ENCODE results near the gene SCN8A.
A peak's percentile ranks its signal among the peaks of the same experiment; 100 is the strongest.

Gene SCN8A

DNA sequence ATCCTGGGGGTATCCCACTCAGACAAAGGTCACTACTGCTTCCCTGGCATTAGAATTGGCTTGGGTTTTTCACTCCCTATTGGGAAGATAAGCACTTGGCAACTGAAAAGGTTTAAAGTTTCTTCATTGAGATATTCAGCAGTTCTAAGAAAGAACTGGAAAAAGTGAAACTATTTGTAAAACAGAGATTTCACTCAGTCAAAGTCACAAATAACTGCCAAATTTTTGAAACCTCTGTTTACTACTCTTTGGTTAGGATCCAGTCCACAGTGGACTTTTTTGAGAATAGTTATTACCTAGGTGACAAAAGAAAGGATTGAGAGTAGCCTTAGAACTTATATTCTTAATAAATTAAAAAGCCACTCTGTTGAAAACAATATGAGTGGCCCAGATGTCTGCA is 172.7 kb downstream of the SCN8A start:
- no peak for DNase-seq (ENCODE audit: extremely low read depth, low read depth)
- TF ChIP-seq, protein P1, sequence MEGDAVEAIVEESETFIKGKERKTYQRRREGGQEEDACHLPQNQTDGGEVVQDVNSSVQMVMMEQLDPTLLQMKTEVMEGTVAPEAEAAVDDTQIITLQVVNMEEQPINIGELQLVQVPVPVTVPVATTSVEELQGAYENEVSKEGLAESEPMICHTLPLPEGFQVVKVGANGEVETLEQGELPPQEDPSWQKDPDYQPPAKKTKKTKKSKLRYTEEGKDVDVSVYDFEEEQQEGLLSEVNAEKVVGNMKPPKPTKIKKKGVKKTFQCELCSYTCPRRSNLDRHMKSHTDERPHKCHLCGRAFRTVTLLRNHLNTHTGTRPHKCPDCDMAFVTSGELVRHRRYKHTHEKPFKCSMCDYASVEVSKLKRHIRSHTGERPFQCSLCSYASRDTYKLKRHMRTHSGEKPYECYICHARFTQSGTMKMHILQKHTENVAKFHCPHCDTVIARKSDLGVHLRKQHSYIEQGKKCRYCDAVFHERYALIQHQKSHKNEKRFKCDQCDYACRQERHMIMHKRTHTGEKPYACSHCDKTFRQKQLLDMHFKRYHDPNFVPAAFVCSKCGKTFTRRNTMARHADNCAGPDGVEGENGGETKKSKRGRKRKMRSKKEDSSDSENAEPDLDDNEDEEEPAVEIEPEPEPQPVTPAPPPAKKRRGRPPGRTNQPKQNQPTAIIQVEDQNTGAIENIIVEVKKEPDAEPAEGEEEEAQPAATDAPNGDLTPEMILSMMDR (IDR thresholded peaks at IDR 0.05; ENCODE audit: low read depth, low read length, missing control alignments): no peak
- no peak overlapping the region for H3K4me3 ChIP-seq (replicated peaks; ENCODE audit: low read depth, low read length)

DNA sequence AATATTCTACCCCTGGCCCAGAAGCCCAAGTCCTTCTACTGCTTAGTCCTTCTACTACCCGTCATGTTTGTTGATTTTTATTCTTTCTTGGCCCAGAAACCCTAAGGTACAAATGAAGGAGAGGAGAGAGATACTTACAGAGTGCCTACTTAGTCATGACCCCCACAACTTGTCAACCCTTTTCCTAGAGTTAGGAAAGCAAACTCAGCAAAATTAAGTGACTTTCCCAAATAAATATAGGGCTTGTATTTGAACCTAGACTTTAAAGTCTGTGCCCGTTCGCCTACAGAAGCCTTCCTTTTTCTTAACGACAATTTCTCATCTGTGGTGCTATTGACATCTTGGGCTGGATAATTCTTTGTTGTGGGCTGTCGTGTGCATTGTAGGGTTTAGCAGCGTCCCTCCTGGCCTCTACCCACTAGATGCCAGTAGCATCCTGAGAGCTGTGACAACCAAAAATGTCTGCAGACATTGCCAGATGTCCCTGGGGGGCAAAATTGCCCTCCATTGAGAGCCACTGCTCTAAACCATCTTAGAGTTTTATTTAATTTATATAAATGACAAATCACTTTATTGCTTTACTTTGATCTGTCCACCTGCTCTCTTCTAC is 175.1 kb downstream of the SCN8A start:
- TF ChIP-seq, protein P1 (IDR thresholded peaks at IDR 0.05; ENCODE audit: low read depth, low read length, missing control alignments): no peak
- no peak overlapping the region for H3K4me3 ChIP-seq (replicated peaks; ENCODE audit: low read depth, low read length)
- no peak for DNase-seq (ENCODE audit: extremely low read depth, low read depth)

DNA sequence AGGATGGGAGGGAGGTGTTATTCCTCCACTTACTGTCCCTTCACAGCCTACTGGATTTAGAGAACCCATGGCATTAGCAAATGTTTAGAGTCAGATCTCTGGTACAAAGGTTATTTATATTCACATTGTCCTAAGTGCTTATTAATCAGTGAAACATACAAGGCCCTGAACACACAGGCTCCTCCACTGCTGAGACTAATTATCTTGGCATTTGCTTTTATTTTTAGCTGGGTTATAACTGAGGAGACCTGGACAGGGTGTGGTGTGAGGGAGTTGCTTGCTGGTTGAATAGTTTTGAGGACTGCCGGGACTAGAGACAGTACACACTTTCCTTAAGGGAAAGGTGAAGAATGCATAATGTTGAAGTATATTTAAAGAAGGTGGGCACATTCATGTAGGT is 180.0 kb downstream of the SCN8A start:
- no peak overlapping the region for H3K4me3 ChIP-seq (replicated peaks; ENCODE audit: low read depth, low read length)
- TF ChIP-seq, protein P1 (IDR thresholded peaks at IDR 0.05; ENCODE audit: low read depth, low read length, missing control alignments): no peak
- no peak for DNase-seq (ENCODE audit: extremely low read depth, low read depth)

DNA sequence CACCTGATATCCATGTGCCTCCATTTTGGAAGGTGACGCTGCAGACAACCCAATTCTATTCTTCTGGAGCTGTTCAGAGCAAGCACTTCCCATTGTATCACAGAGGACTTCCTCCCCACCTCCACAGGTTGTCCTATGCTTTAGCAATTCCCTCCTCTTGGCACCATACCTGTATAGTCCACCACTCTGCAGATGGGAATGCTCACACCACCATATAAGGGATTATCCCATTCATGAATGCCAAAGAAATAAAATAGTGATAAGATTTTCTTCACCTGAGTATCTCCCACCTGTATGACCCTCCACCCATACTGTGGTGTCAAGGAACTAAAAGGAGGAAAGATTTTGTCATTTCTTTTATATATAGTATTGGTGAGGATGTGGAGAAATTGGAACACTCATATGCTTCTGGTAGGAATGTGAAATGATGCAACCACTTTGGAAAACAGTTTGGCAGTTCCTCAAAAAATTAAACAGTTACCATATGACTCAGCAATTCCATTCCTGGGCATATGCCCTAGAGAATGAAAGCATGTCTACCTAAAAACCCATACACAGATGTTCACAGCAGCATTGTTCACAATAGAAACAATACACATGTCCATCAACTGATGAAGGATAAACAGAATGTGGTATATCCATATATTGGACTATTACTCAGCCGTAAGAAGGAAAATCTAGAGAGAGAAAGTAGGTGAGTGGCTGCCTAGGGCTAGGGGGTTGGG is 182.3 kb downstream of the SCN8A start:
- peak; percentile 59 for DNase-seq (ENCODE audit: extremely low read depth, low read depth)
- no peak overlapping the region for H3K4me3 ChIP-seq (replicated peaks; ENCODE audit: low read depth, low read length)
- TF ChIP-seq, protein P1 (IDR thresholded peaks at IDR 0.05; ENCODE audit: low read depth, low read length, missing control alignments): no peak

DNA sequence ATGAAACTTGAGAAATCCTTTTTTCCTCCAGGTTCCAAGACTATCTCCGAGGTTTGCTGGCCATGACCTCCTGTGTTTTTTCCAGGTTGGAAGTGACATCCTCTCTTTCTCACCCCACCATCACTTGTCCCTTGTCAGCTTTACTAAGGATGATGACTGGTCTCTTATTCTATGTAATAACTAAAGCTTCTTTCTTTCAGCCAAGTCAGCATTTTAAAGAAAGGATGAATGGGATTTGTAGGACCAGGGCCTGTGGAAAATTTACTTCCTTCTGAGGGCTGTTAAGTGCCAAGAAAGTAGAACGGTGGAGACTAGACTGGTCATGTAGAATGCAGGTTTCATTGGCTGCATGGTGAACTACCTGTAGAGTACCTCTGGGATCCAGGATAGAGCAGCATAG is 183.9 kb downstream of the SCN8A start:
- no peak overlapping the region for H3K4me3 ChIP-seq (replicated peaks; ENCODE audit: low read depth, low read length)
- DNase-seq (ENCODE audit: extremely low read depth, low read depth): no peak
- TF ChIP-seq, protein P1 (IDR thresholded peaks at IDR 0.05; ENCODE audit: low read depth, low read length, missing control alignments): no peak

DNA sequence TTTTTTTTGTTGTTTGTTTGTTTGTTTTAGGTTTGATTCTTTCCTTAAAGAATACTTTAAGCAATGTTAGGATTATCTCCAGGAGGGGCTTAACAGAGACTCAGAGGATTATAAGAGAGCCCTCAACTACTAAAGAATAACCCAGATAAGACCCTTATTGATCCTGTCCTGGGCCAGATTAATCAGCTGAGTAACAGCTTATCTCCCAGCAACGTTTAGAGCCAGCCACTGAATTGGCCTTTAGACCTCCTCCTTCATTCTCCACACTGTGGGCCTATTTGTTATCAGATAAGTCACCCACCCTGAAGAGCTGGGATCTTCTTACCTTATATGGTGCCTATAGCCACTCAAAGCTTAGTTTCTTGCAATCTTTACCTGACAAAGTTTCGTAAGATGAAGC is 186.4 kb downstream of the SCN8A start:
- no peak overlapping the region for H3K4me3 ChIP-seq (replicated peaks; ENCODE audit: low read depth, low read length)
- TF ChIP-seq, protein P1 (IDR thresholded peaks at IDR 0.05; ENCODE audit: low read depth, low read length, missing control alignments): no peak
- no peak for DNase-seq (ENCODE audit: extremely low read depth, low read depth)

Measured in HFF-Myc (cell line).